Lower leg skin (tissue), 3 donors: ENCODE measurements around the gene DOCK10.

Experiments used
- CTCF ChIP-seq, 3 donors: fragments of 450-650 bp; IDR thresholded peaks; one replicate each; pipeline ENCODE4 v1.5.1; 2016; ENCODE audit warnings: antibody characterized with exemption in 3 of 3, mild to moderate bottlenecking in 3 of 3, moderate library complexity in 2 of 3
- POLR2A ChIP-seq, 2 donors: fragments of 450-650 bp; IDR thresholded peaks; one replicate each; pipeline ENCODE4 v1.6.1; 2016 to 2017; ENCODE audit warnings: antibody characterized with exemption in 2 of 2, mild to moderate bottlenecking in 1 of 2, moderate library complexity in 1 of 2

GRCh38 chr2:225004597-225004996 lies 37.7 kb downstream of the DOCK10 start:
- TF ChIP-seq CTCF (IDR thresholded peaks at IDR 0.05) = no peak
- no peak for TF ChIP-seq POLR2A (IDR thresholded peaks at IDR 0.05)
